ENCODE data around the gene ZNF594.
"Not testable (repeated sequence)": the region's sequence is repeated elsewhere in the genome, so short reads cannot be mapped to it uniquely, and the experiment has no call there.

ZNF594 gene

GRCh38 chr17:5133311-5133710 is 58.4 kb downstream of the ZNF594 start:
- H3K4me3 ChIP-seq (ENCODE audit: low read depth, low read length, poor library complexity, severe bottlenecking) = no peak overlapping the region
- no peak overlapping the region for H3K4me2 ChIP-seq (ENCODE audit: low read length)
- no peak overlapping the region for H3K27ac ChIP-seq (ENCODE audit: low read depth, low read length, poor library complexity, severe bottlenecking)
- H3K36me3 ChIP-seq (ENCODE audit: insufficient read depth, low read length) = no peaks in the 10 kb centered on the region
- H4K20me1 ChIP-seq (ENCODE audit: insufficient read depth, low read length) = no peaks in the 10 kb centered on the region
- H2AFZ ChIP-seq (ENCODE audit: low read length) = no peak overlapping the region
- H3K9me2 ChIP-seq (ENCODE audit: low read depth, low read length) = no peaks in the 10 kb centered on the region
- no peaks in the 10 kb centered on the region for H3K4me1 ChIP-seq (ENCODE audit: insufficient read depth, low read length, severe bottlenecking)
- 0 out of 2 replicates have a peak, but pooled peaks cover 3% of the 10 kb centered on the region for H3K27me3 ChIP-seq (ENCODE audit: insufficient read depth, low read length)
- no peak for TF ChIP-seq CTCF (IDR thresholded peaks at IDR 0.05; ENCODE audit: low read length)
- TF ChIP-seq EZH2 (IDR thresholded peaks at IDR 0.05; ENCODE audit: borderline replicate concordance, low read length) = no peak
- no peak overlapping the region for H3K9ac ChIP-seq (ENCODE audit: low read length)
- no peaks in the 10 kb centered on the region for H3F3A ChIP-seq (ENCODE audit: insufficient read depth, low read length)
- H3K79me2 ChIP-seq (ENCODE audit: insufficient read depth, low read length) = no peaks in the 10 kb centered on the region
- H3K9me3 ChIP-seq (ENCODE audit: low read length) = no peaks in the 10 kb centered on the region

- not testable (repeated sequence) for H3K9me3 ChIP-seq (ENCODE audit: low read length); H3K9ac ChIP-seq (ENCODE audit: low read length); H3K27ac ChIP-seq (ENCODE audit: low read depth, low read length, poor library complexity, severe bottlenecking); H3K9me2 ChIP-seq (ENCODE audit: low read depth, low read length); H3K4me2 ChIP-seq (ENCODE audit: low read length); H4K20me1 ChIP-seq (ENCODE audit: insufficient read depth, low read length); H3K36me3 ChIP-seq (ENCODE audit: insufficient read depth, low read length); H2AFZ ChIP-seq (ENCODE audit: low read length); H3K27me3 ChIP-seq (ENCODE audit: insufficient read depth, low read length); H3K4me3 ChIP-seq (ENCODE audit: low read depth, low read length, poor library complexity, severe bottlenecking); H3K4me1 ChIP-seq (ENCODE audit: insufficient read depth, low read length, severe bottlenecking); H3K79me2 ChIP-seq (ENCODE audit: insufficient read depth, low read length); H3F3A ChIP-seq (ENCODE audit: insufficient read depth, low read length)
These were observed 59.0 kb downstream of the ZNF594 start for GRCh38 chr17:5132503-5133225.

DNA sequence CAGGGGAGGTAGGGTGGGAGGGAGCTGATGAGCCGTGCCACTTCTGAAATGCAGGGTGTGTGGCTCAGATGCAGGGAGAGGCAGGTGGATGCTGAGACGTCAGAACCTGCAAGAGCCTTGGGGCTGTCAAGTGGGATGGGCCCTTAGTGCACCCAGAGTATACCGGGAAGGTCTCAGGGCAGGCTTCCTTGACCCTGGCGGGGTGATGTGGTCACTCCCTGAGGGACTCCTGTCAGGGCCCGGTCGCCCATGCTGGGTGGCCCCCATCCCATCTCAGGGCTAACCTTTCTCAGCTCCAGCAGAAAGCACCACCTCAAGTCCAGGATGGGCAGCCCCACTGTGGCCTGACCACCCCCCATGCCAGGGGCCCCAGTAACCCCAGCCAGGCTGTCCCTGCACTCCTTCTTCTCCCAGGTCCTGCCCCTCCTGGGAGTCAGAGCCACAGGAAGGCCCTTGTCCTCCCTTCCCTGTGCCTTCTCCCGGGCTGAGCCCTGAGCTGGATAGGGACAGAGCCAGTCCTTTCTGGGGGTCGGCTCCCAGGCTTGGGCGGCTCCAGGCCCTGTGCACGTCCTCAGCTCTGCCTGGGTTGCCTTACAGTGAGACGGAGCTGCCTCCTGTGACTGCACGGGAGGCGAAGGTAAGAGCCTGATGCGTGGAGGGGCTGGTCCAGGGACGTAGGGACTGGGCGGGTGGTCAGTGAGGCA is 59.7 kb downstream of the ZNF594 start:
- H3K9me3 ChIP-seq (ENCODE audit: low read length); H3F3A ChIP-seq (ENCODE audit: insufficient read depth, low read length); H3K4me2 ChIP-seq (ENCODE audit: low read length); H3K36me3 ChIP-seq (ENCODE audit: insufficient read depth, low read length); H3K79me2 ChIP-seq (ENCODE audit: insufficient read depth, low read length); H3K4me1 ChIP-seq (ENCODE audit: insufficient read depth, low read length, severe bottlenecking); H3K27ac ChIP-seq (ENCODE audit: low read depth, low read length, poor library complexity, severe bottlenecking); H2AFZ ChIP-seq (ENCODE audit: low read length); H3K9ac ChIP-seq (ENCODE audit: low read length); H3K9me2 ChIP-seq (ENCODE audit: low read depth, low read length); H3K4me3 ChIP-seq (ENCODE audit: low read depth, low read length, poor library complexity, severe bottlenecking); H3K27me3 ChIP-seq (ENCODE audit: insufficient read depth, low read length); H4K20me1 ChIP-seq (ENCODE audit: insufficient read depth, low read length): not testable (repeated sequence)

- Histone ChIP-seq H3K27me3 (ENCODE audit: insufficient read depth, low read length) (0 out of 2 replicates have a peak, but pooled peaks cover 3% of the 10 kb centered on the region), H3F3A (ENCODE audit: insufficient read depth, low read length) (no peaks in the 10 kb centered on the region), H3K27ac (ENCODE audit: low read depth, low read length, poor library complexity, severe bottlenecking) (no peak overlapping the region), H3K9me2 (ENCODE audit: low read depth, low read length) (no peaks in the 10 kb centered on the region), H3K9me3 (ENCODE audit: low read length) (no peaks in the 10 kb centered on the region), H4K20me1 (ENCODE audit: insufficient read depth, low read length) (no peaks in the 10 kb centered on the region), H3K36me3 (ENCODE audit: insufficient read depth, low read length) (no peaks in the 10 kb centered on the region), H3K4me3 (ENCODE audit: low read depth, low read length, poor library complexity, severe bottlenecking) (no peak overlapping the region), H3K4me2 (ENCODE audit: low read length) (no peak overlapping the region), H3K79me2 (ENCODE audit: insufficient read depth, low read length) (no peaks in the 10 kb centered on the region), H2AFZ (ENCODE audit: low read length) (no peak overlapping the region), H3K4me1 (ENCODE audit: insufficient read depth, low read length, severe bottlenecking) (no peaks in the 10 kb centered on the region), H3K9ac (ENCODE audit: low read length) (no peak overlapping the region)
- TF ChIP-seq CTCF (IDR thresholded peaks at IDR 0.05; ENCODE audit: low read length) (no peak), EZH2 (IDR thresholded peaks at IDR 0.05; ENCODE audit: borderline replicate concordance, low read length) (no peak)
These were observed 60.4 kb downstream of the ZNF594 start for GRCh38 chr17:5131146-5131715.

DNA sequence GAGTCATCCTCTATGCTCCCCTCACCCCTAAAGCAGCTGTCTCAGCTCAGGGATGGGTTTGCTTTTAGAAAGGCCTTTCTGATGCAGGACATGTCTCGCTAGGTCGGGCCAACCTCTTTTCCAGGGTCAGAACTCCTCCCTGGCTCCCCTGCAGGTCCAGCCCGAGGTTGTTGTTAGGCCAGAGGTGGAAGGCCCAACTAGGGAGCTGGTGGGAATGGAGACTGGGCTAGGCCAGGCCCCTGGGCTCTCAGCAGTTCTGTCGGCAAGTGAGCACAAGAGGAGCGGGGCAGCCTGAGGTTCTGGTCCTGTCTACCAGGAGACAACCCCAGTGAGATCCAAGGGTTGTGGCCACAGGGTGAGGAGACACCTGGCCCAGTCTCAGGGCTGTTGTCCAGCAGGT is 61.0 kb downstream of the ZNF594 start:
- H3K27me3 ChIP-seq (ENCODE audit: insufficient read depth, low read length); H3K4me1 ChIP-seq (ENCODE audit: insufficient read depth, low read length, severe bottlenecking); H3K4me2 ChIP-seq (ENCODE audit: low read length); H3K36me3 ChIP-seq (ENCODE audit: insufficient read depth, low read length); H3K4me3 ChIP-seq (ENCODE audit: low read depth, low read length, poor library complexity, severe bottlenecking); H4K20me1 ChIP-seq (ENCODE audit: insufficient read depth, low read length); H3K79me2 ChIP-seq (ENCODE audit: insufficient read depth, low read length); H2AFZ ChIP-seq (ENCODE audit: low read length); H3K9me2 ChIP-seq (ENCODE audit: low read depth, low read length); H3K9me3 ChIP-seq (ENCODE audit: low read length); H3K9ac ChIP-seq (ENCODE audit: low read length); H3K27ac ChIP-seq (ENCODE audit: low read depth, low read length, poor library complexity, severe bottlenecking); H3F3A ChIP-seq (ENCODE audit: insufficient read depth, low read length): not testable (repeated sequence)

DNA sequence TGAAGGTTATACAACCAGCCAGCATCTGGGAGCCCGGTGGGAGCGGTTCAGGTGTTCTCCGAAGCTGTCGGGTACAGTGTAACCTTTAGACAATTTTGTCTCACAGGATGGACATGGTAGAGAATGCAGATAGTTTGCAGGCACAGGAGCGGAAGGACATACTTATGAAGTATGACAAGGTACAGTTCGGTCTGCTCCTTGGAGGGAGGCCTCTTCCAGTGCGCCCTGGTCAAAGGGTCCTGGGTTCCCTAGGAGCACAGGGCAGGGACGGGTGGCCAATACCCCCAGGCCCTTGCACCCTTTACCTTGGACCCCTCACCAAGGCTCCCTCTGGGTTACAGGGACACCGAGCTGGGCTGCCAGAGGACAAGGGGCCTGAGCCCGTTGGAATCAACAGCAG is 61.4 kb downstream of the ZNF594 start:
- not testable (repeated sequence) for H3K79me2 ChIP-seq (ENCODE audit: insufficient read depth, low read length); H3K36me3 ChIP-seq (ENCODE audit: insufficient read depth, low read length); H3K9ac ChIP-seq (ENCODE audit: low read length); H3F3A ChIP-seq (ENCODE audit: insufficient read depth, low read length); H3K9me2 ChIP-seq (ENCODE audit: low read depth, low read length); H3K27me3 ChIP-seq (ENCODE audit: insufficient read depth, low read length); H2AFZ ChIP-seq (ENCODE audit: low read length); H3K4me3 ChIP-seq (ENCODE audit: low read depth, low read length, poor library complexity, severe bottlenecking); H4K20me1 ChIP-seq (ENCODE audit: insufficient read depth, low read length); H3K27ac ChIP-seq (ENCODE audit: low read depth, low read length, poor library complexity, severe bottlenecking); H3K4me2 ChIP-seq (ENCODE audit: low read length); H3K9me3 ChIP-seq (ENCODE audit: low read length); H3K4me1 ChIP-seq (ENCODE audit: insufficient read depth, low read length, severe bottlenecking)
